Measurements from ENCODE around the gene AR. TPM values are rescaled to one million over a fixed set of nuclear protein-coding genes. Genes with fewer than 3 reads are reported as not detected.

AR gene, protein sequence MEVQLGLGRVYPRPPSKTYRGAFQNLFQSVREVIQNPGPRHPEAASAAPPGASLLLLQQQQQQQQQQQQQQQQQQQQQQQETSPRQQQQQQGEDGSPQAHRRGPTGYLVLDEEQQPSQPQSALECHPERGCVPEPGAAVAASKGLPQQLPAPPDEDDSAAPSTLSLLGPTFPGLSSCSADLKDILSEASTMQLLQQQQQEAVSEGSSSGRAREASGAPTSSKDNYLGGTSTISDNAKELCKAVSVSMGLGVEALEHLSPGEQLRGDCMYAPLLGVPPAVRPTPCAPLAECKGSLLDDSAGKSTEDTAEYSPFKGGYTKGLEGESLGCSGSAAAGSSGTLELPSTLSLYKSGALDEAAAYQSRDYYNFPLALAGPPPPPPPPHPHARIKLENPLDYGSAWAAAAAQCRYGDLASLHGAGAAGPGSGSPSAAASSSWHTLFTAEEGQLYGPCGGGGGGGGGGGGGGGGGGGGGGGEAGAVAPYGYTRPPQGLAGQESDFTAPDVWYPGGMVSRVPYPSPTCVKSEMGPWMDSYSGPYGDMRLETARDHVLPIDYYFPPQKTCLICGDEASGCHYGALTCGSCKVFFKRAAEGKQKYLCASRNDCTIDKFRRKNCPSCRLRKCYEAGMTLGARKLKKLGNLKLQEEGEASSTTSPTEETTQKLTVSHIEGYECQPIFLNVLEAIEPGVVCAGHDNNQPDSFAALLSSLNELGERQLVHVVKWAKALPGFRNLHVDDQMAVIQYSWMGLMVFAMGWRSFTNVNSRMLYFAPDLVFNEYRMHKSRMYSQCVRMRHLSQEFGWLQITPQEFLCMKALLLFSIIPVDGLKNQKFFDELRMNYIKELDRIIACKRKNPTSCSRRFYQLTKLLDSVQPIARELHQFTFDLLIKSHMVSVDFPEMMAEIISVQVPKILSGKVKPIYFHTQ
- total RNA-seq (10 to 100 TPM in 2 of 4 donors, 1 to 10 TPM in 2; 7.3 to 16.0 (median 11.3) TPM), polyA plus RNA-seq (1 to 10 TPM in 2 of 3 donors, under 1 TPM in 1; 0.99 to 3.6 (median 1.7) TPM)
- long read RNA-seq, donor 1, full-length matches to known transcripts = 8 of 13 reads
- long read RNA-seq, donor 1, partial matches to known transcripts = 2 of 13 reads
- long read RNA-seq, donor 1, other reads (novel, unspliced or antisense) = 3 of 13 reads
- long read RNA-seq, donor 2, full-length matches to known transcripts = 7 of 13 reads
- long read RNA-seq, donor 2, partial matches to known transcripts = 1 of 13 reads
- long read RNA-seq, donor 2, other reads (novel, unspliced or antisense) = 5 of 13 reads

DNA sequence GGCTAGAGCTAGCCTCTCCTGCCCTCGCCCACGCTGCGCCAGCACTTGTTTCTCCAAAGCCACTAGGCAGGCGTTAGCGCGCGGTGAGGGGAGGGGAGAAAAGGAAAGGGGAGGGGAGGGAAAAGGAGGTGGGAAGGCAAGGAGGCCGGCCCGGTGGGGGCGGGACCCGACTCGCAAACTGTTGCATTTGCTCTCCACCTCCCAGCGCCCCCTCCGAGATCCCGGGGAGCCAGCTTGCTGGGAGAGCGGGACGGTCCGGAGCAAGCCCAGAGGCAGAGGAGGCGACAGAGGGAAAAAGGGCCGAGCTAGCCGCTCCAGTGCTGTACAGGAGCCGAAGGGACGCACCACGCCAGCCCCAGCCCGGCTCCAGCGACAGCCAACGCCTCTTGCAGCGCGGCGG, at the start of gene AR:
Gene AR, plus strand, starts transcription at position 204 of the 400 bp plus-strand sequence. CDS start 1,126 bp downstream, outside the sequence.
- Histone ChIP-seq H3K27me3 (ENCODE audit: insufficient read depth in 3 of 3, low read length in 2 of 3) (peaks cover 0 to 4% (median 0%) of the 10 kb centered on the region in 3 donors), H3K27ac (peak within 1 kb of the TSS; percentile 69), H3K9me3 (peaks cover 10% of the 10 kb centered on the region), H3K36me3 (ENCODE audit: insufficient read depth in 1 of 2, low read depth in 1 of 2) (no peaks in the 10 kb centered on the region), H3K4me3 (peak within 1 kb of the TSS; percentile 69), H3K4me1 (no peaks in the 10 kb centered on the region)
- intact Hi-C loops (cut with DNase I) = loop anchor here in 1 of 2 donors (5.0 kb wide), 1 partner anchor 238 kb away; no protein-coding TSS in a partner anchor
- peak; percentile 74 to 81 for DNase-seq
- TF ChIP-seq, protein P1, sequence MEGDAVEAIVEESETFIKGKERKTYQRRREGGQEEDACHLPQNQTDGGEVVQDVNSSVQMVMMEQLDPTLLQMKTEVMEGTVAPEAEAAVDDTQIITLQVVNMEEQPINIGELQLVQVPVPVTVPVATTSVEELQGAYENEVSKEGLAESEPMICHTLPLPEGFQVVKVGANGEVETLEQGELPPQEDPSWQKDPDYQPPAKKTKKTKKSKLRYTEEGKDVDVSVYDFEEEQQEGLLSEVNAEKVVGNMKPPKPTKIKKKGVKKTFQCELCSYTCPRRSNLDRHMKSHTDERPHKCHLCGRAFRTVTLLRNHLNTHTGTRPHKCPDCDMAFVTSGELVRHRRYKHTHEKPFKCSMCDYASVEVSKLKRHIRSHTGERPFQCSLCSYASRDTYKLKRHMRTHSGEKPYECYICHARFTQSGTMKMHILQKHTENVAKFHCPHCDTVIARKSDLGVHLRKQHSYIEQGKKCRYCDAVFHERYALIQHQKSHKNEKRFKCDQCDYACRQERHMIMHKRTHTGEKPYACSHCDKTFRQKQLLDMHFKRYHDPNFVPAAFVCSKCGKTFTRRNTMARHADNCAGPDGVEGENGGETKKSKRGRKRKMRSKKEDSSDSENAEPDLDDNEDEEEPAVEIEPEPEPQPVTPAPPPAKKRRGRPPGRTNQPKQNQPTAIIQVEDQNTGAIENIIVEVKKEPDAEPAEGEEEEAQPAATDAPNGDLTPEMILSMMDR (IDR thresholded peaks at IDR 0.05) = no peak
- 0 to 22% (median 0%) methylated on average over 16 to 29 of the region's 30 CpGs for WGBS, 3 donors
- ATAC-seq = peak; percentile 59 to 73 (median 68)

DNA sequence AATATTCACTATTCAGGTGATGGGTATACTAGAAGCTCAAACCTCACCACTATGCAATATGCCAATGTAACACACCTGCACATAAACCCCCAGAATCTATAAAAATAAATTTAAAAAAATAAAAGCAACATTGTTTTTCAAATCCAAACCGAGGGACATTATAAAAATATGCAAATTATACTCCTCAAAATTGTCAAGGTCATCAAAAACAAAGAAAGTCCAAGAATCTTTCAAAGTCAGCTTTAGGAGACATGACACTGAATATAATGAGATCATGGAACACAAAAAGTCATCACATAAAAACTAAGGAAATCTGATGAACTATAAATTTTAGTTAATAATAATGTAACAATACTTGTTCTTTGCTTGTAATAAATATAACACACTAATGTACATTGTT, 43.2 kb upstream of the AR start:
- TF ChIP-seq, protein P1 (IDR thresholded peaks at IDR 0.05) = no peak
- DNase-seq (no peak), ATAC-seq (no peak)
- peaks cover under 1% of the 10 kb centered on the region for H3K9me3 ChIP-seq
- intact Hi-C loops (cut with DNase I) = no loop called here
- H3K4me1 ChIP-seq = no peaks in the 10 kb centered on the region
- H3K27ac ChIP-seq = no peak overlapping the region
- H3K27me3 ChIP-seq (ENCODE audit: insufficient read depth in 3 of 3, low read length in 2 of 3) = no peaks in the 10 kb centered on the region
- H3K36me3 ChIP-seq (ENCODE audit: insufficient read depth in 1 of 2, low read depth in 1 of 2) = no peaks in the 10 kb centered on the region
- no peak overlapping the region for H3K4me3 ChIP-seq
- WGBS, 3 donors = 34 to 61% (median 52%) methylated on average over 1 of the region's 1 CpG

DNA sequence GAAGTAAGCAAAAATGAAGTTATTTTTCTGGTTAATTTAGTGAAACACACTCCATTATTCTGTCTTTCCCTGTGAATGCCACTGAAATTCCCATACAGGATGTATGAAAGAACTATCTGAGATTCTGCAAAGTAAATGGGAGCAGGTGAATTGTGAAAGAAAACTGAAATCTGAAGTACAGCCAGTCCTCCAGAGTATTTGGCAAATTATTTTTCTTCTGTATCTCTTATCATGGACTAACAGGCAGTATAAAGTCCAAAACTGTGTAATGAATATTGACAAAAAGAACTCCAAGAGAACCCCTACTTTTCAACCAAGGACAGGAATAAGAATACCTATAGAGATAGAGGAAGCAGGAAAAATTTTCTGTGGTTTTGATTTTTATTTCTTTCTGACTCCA, 40.8 kb upstream of the AR start:
- no peaks in the 10 kb centered on the region for H3K36me3 ChIP-seq (ENCODE audit: insufficient read depth in 1 of 2, low read depth in 1 of 2)
- intact Hi-C loops (cut with DNase I) = no loop called here
- H3K4me1 ChIP-seq = no peaks in the 10 kb centered on the region
- H3K4me3 ChIP-seq = no peak overlapping the region
- DNase-seq (no peak), ATAC-seq (no peak)
- no peak overlapping the region for H3K27ac ChIP-seq
- peaks cover 16% of the 10 kb centered on the region for H3K9me3 ChIP-seq
- TF ChIP-seq, protein P1 (IDR thresholded peaks at IDR 0.05) = no peak
- H3K27me3 ChIP-seq (ENCODE audit: insufficient read depth in 3 of 3, low read length in 2 of 3) = no peaks in the 10 kb centered on the region

DNA sequence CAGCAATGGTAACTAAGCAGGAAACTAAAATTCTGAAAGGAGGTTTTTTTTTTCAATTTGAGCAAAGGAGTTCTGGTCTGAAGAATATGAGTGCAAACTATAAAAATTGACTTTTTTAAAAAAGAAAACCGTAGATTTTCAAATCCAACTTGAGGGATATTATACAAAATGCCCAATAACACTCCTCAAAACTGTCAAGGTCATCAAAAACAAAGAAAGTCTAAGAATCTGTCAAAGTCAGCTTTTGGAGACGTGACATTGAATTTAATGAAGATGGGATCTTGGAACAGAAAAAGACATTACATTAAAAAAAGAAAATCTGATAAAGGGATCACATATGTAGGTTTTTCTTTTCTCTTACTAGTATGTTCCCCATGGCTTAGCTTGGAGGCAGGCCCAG, 40.4 kb upstream of the AR start:
- intact Hi-C loops (cut with DNase I) = no loop called here
- peaks cover 16% of the 10 kb centered on the region for H3K9me3 ChIP-seq

More for the DNA sequence above, 40.4 kb upstream of the AR start:
- Histone ChIP-seq H3K4me3 (no peak overlapping the region), H3K27me3 (ENCODE audit: insufficient read depth in 3 of 3, low read length in 2 of 3) (no peaks in the 10 kb centered on the region), H3K27ac (no peak overlapping the region), H3K36me3 (ENCODE audit: insufficient read depth in 1 of 2, low read depth in 1 of 2) (no peaks in the 10 kb centered on the region), H3K4me1 (no peaks in the 10 kb centered on the region)
- 49 to 83% (median 70%) methylated on average over 2 of the region's 2 CpGs for WGBS, 3 donors
- ATAC-seq (no peak), DNase-seq (no peak)
- TF ChIP-seq, protein P1 (IDR thresholded peaks at IDR 0.05) = no peak

All from psoas muscle (tissue), 8 donors.